ENCODE measurements around the gene CHKA.

The CHKA gene

DNA sequence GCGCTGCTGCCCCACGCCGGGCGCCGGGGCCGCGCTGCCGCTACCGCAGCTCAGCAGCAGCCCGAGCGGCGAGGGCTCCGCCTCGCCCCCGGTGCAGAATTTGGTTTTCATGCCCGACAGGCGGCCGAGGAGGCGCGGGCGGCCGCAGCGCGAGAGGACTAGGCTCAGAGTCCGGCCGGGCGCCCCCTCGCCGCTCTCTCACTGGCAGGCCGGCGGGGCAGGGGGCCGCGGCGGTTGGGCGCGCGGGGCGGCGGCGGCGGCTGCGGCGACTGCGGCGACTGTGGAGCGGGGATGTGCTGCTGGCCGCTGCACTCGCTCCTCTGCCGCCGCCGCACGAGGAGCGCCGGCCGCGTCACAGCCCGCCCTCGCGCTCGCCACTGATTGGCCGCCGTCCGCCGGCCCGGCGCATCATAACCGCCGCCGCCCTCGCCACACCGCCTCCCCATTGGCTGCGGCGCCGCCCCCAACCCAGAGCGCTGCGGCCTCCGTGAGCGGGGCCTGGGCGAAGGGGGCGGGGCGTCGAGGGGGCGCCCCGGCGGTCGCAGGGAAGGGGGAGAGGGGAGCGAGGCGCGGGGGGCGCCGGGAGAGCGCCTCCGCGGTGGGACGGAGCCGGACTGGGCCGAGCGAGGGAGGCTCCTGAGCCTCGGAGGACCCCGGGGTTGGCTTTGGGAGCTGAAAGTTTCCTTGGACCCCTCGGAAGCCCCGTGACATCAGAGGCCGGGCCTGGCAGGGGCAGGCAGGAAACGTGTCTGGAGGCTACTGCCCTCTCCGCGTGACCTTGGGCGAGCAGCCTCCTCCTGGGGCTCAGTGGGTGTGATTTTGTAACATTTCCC is at the start of gene CHKA:
CHKA (minus strand) TSS at position 322 of the 833 bp plus-strand sequence; CDS start at position 111, 211 bp downstream.
- TF ChIP-seq CTCF (IDR thresholded peaks at IDR 0.05; ENCODE audit: low read depth, low read length): no peak
- DNase-seq (ENCODE audit: extremely low read depth, low read depth): peak; percentile 59

- TF ChIP-seq CTCF (IDR thresholded peaks at IDR 0.05; ENCODE audit: low read depth, low read length): no peak
- no peak for DNase-seq (ENCODE audit: extremely low read depth, low read depth)
Measured at GRCh38 chr11:68169442-68169841, 48.3 kb upstream of the CHKA start.

- TF ChIP-seq CTCF (IDR thresholded peaks at IDR 0.05; ENCODE audit: low read depth, low read length): no peak
Measured at GRCh38 chr11:68168694-68169093, 47.5 kb upstream of the CHKA start.

GRCh38 chr11:68167474-68167873 is 46.3 kb upstream of the CHKA start:
- no peak for DNase-seq (ENCODE audit: extremely low read depth, low read depth)
- no peak for TF ChIP-seq CTCF (IDR thresholded peaks at IDR 0.05; ENCODE audit: low read depth, low read length)

More at GRCh38 chr11:68168694-68169093, 47.5 kb upstream of the CHKA start:
- DNase-seq (ENCODE audit: extremely low read depth, low read depth): no peak

- TF ChIP-seq CTCF (IDR thresholded peaks at IDR 0.05; ENCODE audit: low read depth, low read length): no peak
Measured at GRCh38 chr11:68166969-68167368, 45.8 kb upstream of the CHKA start.

DNA sequence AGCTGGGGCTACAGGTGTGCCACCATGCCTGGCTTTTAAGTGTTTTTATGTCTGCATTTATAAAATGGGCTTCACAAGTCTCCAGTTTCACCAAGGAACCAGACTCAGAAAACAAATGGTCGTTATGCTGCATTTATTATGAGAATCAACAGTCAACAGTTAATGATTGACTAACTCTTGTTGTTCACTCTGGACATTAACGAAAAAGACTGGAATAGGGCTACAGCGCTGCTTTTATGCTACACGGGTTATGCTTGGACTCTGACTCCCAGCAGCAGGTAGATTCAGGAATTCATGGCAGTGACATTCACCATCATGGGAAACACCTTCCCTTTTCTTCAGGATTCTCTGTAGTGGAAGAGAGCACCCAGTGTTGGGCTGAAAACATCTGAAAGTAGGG is 44.4 kb upstream of the CHKA start:
- DNase-seq (ENCODE audit: extremely low read depth, low read depth): no peak
- no peak for TF ChIP-seq CTCF (IDR thresholded peaks at IDR 0.05; ENCODE audit: low read depth, low read length)

More at GRCh38 chr11:68166969-68167368, 45.8 kb upstream of the CHKA start:
- no peak for DNase-seq (ENCODE audit: extremely low read depth, low read depth)

- DNase-seq (ENCODE audit: extremely low read depth, low read depth): no peak
- TF ChIP-seq CTCF (IDR thresholded peaks at IDR 0.05; ENCODE audit: low read depth, low read length): no peak
Measured at GRCh38 chr11:68164437-68164836, 43.2 kb upstream of the CHKA start.

Data from AG09319 (cell line).